Hematopoietic multipotent progenitor cell treated with erythropoietin and hydrocortisone succinate and interleukin-3 and kit ligand, for 8 days (in vitro differentiated cells): ENCODE measurements around the gene EXPH5.

Experiments used
- DNase-seq: peaks from one replicate; pipeline ENCODE4 v3.0.0-alpha.2; 2015

Gene EXPH5

DNA sequence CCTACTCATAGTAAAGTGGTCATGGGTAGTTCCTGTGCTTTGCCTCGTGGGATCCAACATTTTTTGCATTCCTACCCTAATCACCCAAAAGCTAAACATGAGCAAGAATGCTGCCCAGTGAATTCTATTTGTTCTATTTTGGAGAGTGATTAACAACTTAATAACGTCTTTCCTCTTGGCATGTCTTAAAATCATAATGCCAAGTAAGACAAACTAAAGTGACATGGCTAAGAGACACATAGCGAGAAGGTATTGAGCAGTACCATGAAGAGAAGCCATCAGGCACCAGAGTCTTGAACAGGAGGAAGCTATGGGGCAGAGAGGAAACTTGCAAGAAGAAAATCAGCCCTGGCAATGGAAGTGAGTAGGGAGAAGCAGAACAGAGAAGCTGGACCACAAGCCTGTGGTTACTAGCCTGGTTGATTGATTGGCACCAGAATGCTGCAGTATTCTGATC, 32.0 kb downstream of the EXPH5 start:
- DNase-seq: no peak

DNA sequence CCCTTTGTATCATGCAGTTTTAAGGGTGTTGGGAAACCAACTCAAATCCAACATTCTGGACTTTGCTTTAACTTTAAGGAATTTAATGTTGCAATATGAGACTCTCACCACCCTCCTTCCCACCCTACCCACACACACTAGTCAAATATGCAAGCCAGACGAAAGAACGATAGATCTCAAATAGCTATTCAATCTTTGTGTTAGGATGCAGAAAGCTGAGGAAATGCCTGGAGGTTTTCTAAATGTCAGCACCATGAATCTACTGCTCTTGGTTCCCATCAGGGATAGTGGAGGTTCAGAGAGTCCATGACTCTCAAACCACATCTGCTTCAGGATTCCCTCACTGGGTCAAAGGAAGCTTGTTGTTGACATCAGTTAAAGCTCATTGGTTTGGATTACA, 33.7 kb downstream of the EXPH5 start:
- DNase-seq: no peak

DNA sequence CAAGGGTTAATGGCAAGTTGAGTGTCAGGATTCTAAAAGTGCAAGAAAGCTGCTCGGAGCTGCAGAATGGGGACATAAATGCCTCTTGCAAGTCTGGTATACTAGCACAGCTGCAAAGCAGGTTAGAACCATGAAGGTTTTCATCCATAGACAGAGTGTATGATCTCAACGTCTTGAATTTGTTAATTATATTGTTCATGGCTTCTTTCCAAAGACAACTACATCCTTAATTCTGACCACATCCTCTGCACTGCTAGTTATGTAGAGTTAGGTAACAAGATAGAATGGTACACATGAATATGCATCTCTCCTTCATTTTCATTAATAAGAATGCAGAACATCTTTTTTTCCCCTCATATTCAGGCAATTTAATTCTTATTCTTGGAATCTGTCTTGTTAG, 34.2 kb downstream of the EXPH5 start:
- DNase-seq: no peak

DNA sequence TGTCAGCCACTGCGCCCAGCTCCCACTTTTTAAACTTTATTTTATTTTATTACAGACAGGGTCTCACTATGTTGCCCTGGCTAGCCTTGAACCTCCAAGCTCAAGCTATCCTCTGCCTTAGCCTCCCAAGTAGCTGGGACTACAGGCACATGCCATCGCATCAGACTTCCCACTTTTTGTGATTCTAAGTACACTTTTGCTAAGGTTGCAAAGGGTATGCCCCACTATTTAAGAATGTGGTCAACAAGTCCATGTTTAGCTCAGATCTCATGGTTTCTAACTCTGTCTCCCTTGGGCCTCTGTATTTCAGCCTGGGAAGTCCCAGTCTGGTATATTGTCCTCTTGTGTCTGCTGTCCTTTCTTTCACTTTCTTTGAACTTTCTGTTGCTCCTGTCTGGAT, 35.3 kb downstream of the EXPH5 start:
- no peak for DNase-seq

DNA sequence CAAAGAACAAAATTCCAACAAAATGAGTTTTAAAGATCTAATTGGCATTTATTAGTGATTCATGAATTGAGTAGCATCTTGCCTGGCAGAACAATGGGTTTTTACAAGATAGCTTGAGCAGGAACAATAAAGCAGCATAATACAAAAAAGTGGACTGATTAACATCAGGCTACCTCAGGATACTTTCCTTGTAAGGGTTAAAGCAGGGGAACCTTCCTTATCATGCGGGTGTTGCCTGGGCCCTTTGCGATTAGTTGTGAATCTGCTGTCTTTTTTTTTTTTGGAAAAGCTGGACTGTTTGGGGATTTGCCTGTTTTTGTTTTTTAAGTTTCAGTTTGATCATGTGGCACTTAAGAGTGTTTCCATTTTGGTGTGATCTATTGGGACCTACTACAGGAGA, 37.5 kb downstream of the EXPH5 start:
- DNase-seq: no peak

DNA sequence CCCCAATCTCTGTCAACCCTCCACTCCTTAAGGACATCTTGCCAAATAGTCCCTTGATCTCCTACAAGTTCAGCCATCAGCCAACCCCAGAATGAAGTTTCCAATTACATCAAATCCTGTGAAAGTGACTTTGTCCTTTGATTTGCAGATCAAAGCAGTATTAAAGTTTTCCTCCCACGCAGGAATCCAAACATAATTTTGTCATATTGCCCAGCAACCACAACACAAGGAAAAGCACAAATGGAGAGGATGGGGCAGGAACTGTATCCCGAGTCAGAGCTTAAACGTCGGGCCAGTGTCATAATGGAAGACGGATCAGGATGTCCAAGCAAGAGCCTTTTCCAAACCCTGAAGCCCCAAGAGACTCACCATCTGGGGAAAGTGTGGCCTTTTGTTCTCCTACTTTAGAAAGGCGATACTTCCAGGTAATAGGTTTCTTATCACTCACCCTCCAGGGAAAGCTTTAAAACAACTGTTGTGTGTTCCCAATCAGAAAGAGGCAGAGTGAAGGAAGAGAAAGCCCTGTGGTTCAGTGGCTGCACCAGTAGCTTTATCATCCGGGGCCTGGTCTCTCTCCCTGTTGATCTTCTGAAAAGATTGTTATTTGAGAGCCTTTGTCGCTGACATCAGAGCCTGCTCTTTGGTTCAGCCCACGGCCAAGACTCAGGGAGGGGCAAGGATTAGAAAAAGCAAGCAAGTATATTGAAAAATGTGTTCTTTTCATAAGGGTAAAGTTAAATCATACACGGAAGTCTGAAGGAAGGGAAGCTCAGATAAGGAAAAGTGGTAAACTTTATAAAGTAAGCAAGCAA, 41.7 kb downstream of the EXPH5 start:
- DNase-seq: peak; percentile 75

DNA sequence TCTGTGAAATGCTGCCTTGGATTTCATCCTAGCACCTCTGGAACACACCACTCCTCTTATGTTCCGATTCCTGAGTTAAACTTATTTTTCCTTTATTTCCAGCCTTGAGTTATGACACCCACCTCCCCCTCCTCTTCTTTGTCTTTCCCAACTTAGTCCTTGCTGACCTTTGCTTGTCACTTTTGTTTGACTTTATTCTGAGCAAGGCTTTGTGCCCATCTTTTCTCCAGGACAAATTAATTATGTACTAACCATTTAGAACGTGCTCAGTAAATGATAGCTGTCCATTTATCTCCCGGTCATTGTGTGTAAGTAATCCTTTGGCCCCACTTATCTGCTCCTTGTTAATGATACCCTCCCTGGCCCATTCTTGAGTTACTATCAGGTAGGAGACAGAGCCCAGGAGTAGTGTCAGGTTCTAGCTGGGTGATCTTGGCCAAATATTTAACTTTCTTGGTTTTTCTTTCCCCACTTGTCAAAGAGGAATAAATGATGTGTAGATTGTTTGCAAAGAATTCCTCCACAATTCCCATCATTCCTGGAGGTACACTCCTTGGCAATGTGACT, 44.2 kb downstream of the EXPH5 start:
- no peak for DNase-seq

DNA sequence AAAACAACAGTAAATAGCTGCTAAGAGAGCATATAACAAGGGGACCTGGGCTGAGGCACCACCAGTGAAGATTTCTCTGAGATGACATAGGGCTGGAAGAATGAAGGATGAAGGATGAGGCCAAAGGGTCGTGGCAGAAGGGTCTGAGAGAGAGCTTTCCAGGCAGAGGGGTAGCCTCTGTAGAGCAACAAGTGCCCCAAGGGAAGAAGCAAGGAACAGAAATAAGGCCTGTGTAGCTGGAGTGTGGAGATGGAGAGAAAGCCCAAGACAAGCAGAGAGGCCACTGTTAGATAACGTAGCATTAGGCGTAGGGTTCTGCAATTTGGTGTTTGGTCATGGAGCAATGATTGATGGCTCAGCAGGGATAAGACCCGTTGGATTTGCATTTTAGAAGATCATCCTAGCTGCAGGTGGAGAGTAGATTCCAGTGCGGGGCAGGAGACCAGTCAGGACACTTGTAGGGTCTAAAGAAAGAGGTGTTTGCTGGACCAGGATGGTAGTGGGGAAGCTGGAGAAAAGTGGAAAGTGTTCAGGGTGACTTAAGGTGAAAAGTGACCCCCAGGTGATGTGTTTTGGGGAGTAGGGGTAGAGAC, 47.6 kb downstream of the EXPH5 start:
- DNase-seq: no peak

DNA sequence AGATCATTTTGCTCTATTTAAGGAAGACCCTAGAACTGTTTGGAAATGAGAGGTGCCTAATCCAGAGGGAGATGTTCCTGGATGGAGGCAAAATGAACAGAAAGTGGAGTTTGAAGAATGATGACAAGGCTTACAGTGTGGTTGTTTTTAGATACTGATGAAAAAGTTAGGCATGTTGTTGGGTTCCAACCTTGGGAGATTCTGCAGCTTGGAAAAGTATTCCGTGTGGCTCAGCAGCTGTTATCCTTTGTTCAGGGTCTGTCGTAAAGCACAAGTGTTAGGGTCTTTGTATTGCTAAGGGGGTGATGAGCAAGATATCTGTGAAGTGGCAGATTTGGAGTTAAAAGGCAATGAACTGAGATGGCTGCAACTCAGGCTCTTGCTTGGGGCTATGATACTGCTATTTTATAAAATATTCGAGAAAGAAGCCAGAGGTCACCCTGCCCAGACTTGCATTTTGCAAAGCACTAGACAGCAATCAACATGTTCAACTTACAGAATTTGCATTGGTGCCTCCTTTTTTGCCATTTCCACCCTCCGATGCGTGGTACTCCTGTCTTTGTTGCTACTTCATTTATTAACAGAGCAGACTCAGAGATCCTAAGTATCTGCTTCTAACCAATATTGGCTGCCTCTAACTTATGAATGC, 50.1 kb downstream of the EXPH5 start:
- DNase-seq: no peak

DNA sequence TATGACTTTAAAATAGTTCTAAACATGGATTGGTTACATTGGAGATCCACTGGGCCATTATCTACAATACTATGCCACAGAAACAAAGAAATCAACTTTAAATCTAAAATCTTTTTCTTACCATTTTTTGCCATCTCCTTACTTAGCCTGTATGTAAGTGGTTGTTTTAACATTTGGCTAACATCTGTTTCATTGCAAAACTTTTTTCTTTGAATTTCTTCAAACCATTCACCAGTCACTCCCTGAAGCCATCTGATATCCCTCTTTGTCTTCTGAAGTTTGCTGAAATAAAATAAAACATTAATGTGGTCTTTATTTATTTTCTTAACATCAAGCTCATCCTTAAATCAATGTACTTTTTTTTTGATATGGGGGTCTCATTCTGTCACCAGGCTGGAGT, 52.0 kb downstream of the EXPH5 start:
- no peak for DNase-seq

DNA sequence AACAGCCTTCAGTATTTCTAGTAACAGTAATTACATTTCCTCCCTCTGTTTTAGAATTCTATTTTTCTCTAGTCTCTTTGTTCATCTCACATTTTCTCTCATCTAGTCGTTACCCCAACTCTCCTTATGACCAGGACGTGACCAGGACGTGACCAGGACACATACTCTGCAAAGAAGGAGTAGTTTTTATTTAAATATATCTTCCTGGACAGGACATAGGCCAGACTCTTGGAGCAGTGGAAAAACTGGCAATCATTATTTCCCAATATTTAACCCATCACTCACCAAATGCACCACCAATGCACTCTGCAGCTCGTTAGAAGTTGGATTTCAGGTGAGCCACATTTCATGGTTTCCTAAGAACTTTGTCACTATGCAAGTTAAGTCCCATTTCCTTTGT, 55.1 kb downstream of the EXPH5 start:
- DNase-seq: no peak

DNA sequence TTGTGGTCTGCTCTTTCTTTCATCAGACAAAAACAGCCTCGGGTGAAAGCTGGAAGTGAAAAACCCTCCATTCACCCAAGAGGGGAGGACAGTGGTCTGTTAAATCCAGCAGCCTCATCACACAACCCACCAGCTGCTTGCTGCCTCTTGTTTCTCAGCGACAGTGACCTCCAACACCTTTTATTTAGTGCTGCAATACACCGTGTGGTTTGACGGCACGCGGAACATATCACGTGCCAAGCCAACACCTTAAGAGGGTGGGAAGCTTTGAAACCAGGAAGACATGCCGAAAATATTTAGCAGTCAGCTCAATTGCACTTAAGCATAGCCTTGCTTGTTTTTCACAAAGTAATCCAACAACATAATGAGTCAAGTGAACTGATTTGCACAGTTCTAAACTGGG, 55.5 kb downstream of the EXPH5 start:
- no peak for DNase-seq

DNA sequence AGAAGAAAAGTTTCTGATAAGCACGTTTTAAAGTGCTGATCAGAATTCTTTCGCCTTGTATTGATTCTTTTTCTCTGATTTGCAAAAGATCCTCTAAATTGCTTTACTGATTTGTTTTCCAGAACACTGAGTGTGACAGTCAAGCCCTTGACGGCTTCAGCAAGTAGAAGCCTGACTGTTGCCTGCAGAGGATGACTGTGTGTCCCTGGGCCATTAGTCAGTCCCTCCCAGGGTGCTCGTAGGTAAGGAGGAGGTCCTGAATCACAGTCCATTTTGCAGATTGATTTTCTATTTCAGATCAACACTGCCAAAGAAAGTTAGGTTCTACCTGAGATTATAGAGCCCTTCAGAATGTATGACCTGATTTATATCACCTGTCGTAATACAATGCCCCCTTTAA, 56.8 kb downstream of the EXPH5 start:
- DNase-seq: no peak

DNA sequence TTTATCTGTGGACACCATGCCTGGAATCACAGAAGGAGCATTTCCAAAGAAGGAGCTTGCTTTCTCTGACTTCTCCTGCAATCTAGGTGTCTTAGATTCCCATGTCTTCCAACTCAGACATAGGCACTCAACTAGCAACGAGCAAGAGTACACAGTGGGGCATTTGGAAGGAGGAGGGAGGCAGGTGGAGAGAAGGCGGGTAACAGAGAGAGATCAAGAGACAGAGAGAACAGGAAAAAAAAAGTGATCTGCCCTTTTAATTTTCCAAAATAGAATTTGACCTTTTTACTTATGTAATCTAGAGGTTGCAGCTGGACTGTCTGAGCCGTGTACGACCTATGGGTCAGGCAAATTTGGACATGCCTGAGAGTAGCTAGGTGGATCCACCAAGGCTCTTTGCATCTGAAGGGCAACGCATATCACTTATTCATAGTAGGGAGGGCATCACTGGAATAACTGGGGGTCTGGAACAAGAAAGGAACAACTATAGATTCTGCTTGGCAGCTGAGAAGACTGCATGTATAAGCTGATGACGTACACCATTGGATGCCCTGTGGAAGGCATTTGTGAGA, 58.1 kb downstream of the EXPH5 start:
- no peak for DNase-seq

DNA sequence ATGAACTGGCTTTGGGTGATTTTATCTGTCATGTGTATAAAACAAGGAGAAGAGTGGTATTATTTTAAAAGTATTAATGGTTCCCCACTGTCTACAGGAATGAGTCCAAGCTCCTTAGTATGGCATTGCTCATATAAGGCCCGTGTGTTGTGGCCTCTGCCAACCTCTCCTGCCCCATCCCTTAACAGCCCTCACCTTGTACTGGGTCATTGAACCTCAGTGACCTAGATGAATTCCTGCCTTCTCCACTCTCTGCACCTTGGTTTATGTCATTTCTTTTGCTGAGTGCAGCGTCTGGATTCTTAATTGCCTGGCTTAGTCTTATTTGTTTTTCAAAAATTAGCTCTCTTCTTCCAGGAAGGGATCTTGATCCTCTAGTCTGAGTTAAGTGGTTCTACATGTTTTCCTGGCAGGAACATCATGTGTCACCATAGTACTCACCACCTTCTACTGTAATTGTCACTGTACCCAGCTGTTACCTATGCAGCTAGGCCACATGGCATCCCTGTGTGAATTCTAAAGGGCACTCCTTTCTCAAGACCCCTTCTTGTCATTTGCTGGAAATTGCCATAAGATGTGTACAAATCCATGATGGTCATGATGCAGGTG, 59.2 kb downstream of the EXPH5 start:
- DNase-seq: no peak

DNA sequence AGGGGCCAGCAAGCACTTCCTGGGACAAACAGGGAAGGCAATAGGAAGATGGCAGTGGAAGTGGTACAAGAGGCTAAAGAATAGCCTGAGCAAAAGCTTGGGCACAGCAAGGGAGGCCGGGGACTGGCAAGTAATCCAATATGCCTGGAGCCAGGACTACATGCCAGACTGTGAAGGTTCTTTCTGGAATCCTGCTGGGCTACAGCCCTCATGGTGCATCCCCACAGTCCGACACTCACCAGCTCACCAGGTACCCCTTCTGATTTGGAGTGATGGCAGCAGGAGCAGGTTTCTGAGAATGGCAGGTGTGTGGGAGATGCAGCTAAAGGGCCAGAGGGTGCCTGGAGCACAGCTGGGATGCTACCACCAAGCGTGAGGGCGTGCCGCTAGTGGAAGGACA, 63.1 kb downstream of the EXPH5 start:
- DNase-seq: no peak

DNA sequence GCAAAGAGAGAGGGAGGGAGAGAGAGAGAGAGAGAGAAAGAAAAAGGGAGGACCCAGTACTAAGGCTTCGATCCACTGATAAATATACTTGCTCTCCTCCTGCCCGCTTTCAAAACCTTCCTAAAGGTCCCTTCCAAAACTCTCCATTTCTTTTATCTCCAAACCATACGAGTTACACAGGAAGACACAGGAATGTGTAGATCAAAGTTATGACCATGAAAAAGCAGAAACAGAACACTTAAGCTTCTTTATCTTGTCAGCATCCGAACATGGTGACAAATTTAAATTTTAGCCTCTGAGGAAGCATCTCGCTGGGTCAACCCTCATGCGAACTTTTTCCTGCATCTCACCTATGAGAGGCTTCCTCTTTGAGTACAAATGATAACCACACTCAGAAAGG, 66.2 kb downstream of the EXPH5 start:
- no peak for DNase-seq

DNA sequence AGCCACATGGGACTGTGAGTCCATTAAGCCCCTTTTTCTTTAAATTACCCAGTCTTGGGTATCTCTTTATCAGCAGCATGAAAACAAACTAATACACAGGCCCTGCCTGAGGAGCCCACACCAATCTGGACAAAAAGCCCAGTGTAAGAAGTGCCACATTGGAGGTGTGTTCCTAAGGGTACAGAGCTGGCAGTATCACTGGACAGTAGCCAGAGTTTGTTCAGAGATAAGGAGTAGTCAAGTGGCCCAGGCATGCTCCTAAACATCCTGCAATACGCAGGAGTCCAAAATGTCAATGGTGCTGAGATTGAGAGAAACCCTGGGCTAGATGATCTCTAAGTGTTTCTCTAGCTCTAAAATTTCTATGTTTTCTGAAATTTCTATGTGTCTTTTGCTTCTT, 68.4 kb downstream of the EXPH5 start:
- no peak for DNase-seq

DNA sequence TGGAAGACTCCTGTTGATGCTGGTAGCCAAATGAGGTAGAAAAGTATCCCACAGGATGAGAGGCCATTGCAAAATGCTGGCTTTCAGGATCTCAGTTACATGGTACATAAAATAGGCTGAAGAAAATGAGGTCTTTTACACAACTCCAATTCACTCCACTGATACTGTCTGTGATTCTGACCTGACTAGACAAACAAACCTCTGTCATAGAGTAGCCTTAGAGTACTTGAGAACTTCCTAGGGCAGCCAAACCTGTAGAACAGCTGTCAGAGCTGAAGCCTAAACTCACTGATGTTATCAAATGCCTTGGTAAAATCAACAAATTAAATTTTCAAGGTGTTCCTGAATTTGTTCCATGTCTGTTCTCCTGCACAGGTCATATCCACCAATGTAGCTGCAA, 69.1 kb downstream of the EXPH5 start:
- DNase-seq: no peak

DNA sequence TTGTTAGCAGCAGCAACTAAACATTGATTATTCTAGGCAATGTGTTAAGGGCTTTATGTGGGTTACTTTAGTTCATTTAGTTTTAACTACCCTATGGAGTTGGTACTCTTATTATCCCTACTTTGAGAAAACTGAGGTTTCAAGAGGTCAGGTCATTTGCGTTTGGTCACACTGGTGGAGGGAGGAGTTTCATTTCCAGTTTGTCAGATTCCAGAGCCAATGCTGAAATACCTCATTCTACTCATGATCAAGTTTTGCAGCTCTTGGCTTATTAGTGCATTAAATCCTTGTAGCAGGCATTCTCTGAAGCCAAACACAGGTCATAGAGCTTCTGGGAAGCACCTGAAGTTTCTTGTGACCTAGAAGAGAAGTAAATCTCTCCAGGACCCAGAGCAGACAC, 71.2 kb downstream of the EXPH5 start:
- DNase-seq: no peak

DNA sequence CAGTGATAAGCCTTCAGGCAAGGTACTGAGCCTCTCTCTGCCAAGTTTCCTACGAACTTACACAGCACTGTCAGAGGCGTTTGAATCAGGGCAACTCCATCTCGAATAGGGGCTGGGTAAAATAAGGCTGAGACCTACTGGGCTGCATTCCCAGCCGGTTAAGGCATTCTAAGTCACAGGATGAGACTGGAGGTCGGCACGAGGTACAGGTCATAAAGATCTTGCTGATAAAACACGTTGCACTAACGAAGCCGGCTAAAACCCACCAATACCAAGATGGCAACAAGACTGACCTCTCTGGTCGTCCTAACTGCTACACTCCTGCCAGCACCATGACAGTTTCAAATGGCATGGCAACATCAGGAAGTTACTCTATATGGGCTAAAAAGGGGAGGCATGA, 75.0 kb downstream of the EXPH5 start:
- DNase-seq: no peak

DNA sequence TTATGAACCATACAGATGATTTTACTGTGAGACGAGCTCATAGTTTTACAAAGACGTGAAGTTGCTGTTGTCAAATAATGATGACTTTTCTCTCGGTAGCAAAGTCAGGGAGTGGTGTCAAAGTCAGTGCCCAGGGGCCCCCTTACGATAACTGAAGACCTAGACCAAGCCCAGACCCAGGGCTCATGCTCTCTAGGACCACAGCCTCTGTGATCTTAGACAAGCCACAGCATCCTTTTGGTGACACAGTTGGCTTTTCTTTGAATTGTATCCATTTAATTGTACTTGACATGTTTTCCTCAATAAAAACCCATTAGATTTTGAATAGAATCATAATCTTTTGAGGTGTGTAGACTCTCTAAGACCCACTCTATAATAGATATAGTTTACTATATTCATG, 77.4 kb downstream of the EXPH5 start:
- DNase-seq: no peak

DNA sequence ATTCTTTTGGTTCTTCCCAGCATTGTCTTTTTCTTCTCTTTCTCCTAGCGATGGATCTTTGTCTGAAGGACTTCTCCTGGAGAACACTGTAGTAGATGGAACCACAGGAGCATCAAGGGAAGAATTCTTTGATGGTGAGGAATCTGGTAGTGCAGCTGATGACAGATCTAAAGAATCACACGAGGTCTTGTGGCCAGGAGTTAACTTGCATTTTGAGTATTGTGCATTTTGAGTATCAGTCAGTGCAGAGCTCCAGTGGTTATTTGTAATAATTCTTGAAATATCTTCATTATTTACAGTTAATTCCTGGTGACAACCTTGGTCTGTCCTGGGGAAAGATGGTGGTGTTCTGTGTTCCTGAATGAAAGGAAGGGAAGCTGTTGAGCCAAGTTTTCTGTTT, 80.9 kb downstream of the EXPH5 start:
- DNase-seq: no peak
